Panc1 (cell line): ENCODE results near the gene BCAM. TPM values are rescaled to one million over a fixed set of nuclear protein-coding genes. Genes with fewer than 3 reads are reported as not detected.

Experiments used
- ATAC-seq: fragments of 200-7000 bp; cut with Tn5 transposase; 2 replicates; pipeline ENCODE4 v1.9.1; 2020; ENCODE audit warnings: mild to moderate bottlenecking, moderate library complexity
- BruUV-seq: library from RNA; stranded (reverse); fragments of 400-500 nt; replicated peaks from 2 replicates; lab custom pipeline; 2021; lab: Mats Ljungman, UMichigan
- CTCF ChIA-PET: fragments of 300-600 bp; sonication (Branson Sonifier 250); formaldehyde crosslinking; loops from one replicate; lab custom pipeline; 2022; ENCODE audit warnings: antibody characterized with exemption; lab: Charles Lee
- POLR2A ChIA-PET: fragments of 300-600 bp; sonication (Branson Sonifier 250); formaldehyde crosslinking; loops from one replicate; lab custom pipeline; 2022; ENCODE audit warnings: antibody characterized with exemption; lab: Charles Lee
- DNase-seq: peaks from one replicate; pipeline ENCODE4 v3.0.0-alpha.2; 2010; ENCODE audit warnings: low read depth, low spot score
- H3K27ac ChIP-seq: 2 replicates; pipeline ENCODE4 v1.5.1; 2011; ENCODE audit warnings: mild to moderate bottlenecking, low read length, inconsistent platforms
- H3K27me3 ChIP-seq: fragments of 200-500 bp; sonication (Bioruptor generic); 2 replicates; pipeline ENCODE4 v1.6.0; 2014; ENCODE audit warnings: low read length, inconsistent platforms; ENCODE audit not compliant: control insufficient read depth, insufficient read depth
- H3K36me3 ChIP-seq: fragments of 200-500 bp; sonication (Bioruptor generic); 2 replicates; pipeline ENCODE4 v1.5.1; 2014; ENCODE audit warnings: inconsistent platforms, mild to moderate bottlenecking, low read length, moderate library complexity; ENCODE audit not compliant: control insufficient read depth, insufficient read depth
- H3K4me1 ChIP-seq: 2 replicates; pipeline ENCODE4 v1.5.1; 2011; ENCODE audit warnings: inconsistent platforms, mild to moderate bottlenecking, low read length, moderate library complexity; ENCODE audit not compliant: control insufficient read depth, insufficient read depth
- H3K4me3 ChIP-seq, 2 experiments: 2 replicates each; pipeline ENCODE4 v1.5.1; 2011 to 2012; ENCODE audit warnings: low read depth in 2 of 2, low read length in 2 of 2, mild to moderate bottlenecking in 2 of 2, inconsistent platforms in 1 of 2, moderate library complexity in 1 of 2
- H3K9me3 ChIP-seq: fragments of 200-500 bp; sonication (Bioruptor generic); 2 replicates; pipeline ENCODE4 v1.5.1; 2014; ENCODE audit warnings: low read depth, mild to moderate bottlenecking, inconsistent platforms, low read length, moderate library complexity; ENCODE audit not compliant: control insufficient read depth, insufficient read depth
- POLR2AphosphoS5 ChIP-seq: IDR thresholded peaks from 2 replicates; pipeline ENCODE4 v1.6.1; 2012; ENCODE audit warnings: mild to moderate bottlenecking, low read depth, low read length, moderate library complexity
- SIN3A ChIP-seq: IDR thresholded peaks from 2 replicates; pipeline ENCODE4 v1.6.1; 2012; ENCODE audit warnings: low read depth, mild to moderate bottlenecking, low read length, moderate library complexity, borderline replicate concordance; ENCODE audit not compliant: insufficient read depth
- TCF7L2 ChIP-seq: IDR thresholded peaks from 2 replicates; pipeline ENCODE4 v1.6.1; 2011; ENCODE audit warnings: mild to moderate bottlenecking, low read depth, low read length, inconsistent platforms
- in situ Hi-C: cut with HindIII; loops from 2 replicates; pipeline ENCODE4 v1.10.0; 2016; ENCODE audit warnings: low sequenced_read_pairs, low pct_unique_long_range_greater_than_20kb
- intact Hi-C: fragments of 100-400 bp; cut with micrococcal nuclease; formaldehyde crosslinking; loops from one replicate; pipeline ENCODE4 v1.10.0; 2022; ENCODE audit not compliant: unreplicated experiment
- total RNA-seq: library from RNA; stranded (reverse); gene quantifications from one replicate; pipeline ENCODE4 v1.2.1, GENCODE V29; 2021; ENCODE audit not compliant: unreplicated experiment
- TF ChIP-seq, protein P1 (sequence below), 2 experiments: IDR thresholded peaks; 2 replicates each; pipeline ENCODE4 v1.6.1; 2011 to 2012; ENCODE audit warnings: low read depth in 2 of 2, control low read depth in 1 of 2, low read length in 1 of 2, mild to moderate bottlenecking in 1 of 2, moderate library complexity in 1 of 2; ENCODE audit not compliant: insufficient read depth in 1 of 2
- TF ChIP-seq, protein P2 (sequence below): fragments of 450-650 bp; IDR thresholded peaks from 2 replicates; pipeline ENCODE4 v1.5.1; 2017; ENCODE audit warnings: mild to moderate bottlenecking

Gene BCAM
- total RNA-seq, 1 experiment from 2014 or later, result 21.5 TPM

DNA sequence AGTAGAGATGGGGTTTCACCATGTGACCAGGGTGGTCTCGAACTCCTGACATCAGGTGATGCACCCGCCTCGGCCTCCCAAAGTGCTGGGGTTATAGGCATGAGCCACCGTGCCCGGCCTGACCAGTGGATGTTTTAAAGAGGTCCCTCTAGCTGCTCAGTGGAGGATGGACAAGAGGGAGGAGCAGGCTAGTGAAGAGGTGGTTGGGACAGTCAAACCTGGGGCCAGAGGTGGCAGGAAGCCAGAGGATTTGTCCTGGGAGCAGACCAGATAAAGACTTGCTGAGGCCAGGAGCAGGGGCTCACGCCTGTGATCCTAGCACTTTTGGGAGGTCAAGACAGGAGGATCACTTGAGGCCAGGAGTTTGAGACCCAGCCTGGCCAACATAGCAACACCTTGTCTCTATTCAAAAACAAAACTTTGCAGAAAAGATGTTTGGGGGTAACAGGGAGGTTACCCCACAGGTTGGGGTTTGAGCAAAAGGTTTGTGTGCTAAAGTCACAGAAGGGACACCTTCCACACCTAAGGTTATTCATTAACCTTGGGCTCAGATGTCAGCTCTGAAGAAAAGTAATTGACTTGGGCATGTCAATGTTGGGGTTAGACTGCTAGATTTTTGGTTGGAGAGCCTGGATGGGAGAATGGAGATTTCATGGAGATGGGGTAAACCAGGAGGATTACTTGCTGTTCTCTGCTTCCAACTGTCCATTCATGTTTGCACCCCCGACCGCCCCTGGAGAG lies 9.0 kb downstream of the BCAM start:
- TF ChIP-seq POLR2AphosphoS5 (no peak), TCF7L2 (no peak), SIN3A (no peak)
- TF ChIP-seq, protein P1, sequence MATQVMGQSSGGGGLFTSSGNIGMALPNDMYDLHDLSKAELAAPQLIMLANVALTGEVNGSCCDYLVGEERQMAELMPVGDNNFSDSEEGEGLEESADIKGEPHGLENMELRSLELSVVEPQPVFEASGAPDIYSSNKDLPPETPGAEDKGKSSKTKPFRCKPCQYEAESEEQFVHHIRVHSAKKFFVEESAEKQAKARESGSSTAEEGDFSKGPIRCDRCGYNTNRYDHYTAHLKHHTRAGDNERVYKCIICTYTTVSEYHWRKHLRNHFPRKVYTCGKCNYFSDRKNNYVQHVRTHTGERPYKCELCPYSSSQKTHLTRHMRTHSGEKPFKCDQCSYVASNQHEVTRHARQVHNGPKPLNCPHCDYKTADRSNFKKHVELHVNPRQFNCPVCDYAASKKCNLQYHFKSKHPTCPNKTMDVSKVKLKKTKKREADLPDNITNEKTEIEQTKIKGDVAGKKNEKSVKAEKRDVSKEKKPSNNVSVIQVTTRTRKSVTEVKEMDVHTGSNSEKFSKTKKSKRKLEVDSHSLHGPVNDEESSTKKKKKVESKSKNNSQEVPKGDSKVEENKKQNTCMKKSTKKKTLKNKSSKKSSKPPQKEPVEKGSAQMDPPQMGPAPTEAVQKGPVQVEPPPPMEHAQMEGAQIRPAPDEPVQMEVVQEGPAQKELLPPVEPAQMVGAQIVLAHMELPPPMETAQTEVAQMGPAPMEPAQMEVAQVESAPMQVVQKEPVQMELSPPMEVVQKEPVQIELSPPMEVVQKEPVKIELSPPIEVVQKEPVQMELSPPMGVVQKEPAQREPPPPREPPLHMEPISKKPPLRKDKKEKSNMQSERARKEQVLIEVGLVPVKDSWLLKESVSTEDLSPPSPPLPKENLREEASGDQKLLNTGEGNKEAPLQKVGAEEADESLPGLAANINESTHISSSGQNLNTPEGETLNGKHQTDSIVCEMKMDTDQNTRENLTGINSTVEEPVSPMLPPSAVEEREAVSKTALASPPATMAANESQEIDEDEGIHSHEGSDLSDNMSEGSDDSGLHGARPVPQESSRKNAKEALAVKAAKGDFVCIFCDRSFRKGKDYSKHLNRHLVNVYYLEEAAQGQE (IDR thresholded peaks at IDR 0.05; ENCODE audit: insufficient read depth in 1 of 2, low read depth in 2 of 2, low read length in 1 of 2), result no peak
- TF ChIP-seq, protein P2, sequence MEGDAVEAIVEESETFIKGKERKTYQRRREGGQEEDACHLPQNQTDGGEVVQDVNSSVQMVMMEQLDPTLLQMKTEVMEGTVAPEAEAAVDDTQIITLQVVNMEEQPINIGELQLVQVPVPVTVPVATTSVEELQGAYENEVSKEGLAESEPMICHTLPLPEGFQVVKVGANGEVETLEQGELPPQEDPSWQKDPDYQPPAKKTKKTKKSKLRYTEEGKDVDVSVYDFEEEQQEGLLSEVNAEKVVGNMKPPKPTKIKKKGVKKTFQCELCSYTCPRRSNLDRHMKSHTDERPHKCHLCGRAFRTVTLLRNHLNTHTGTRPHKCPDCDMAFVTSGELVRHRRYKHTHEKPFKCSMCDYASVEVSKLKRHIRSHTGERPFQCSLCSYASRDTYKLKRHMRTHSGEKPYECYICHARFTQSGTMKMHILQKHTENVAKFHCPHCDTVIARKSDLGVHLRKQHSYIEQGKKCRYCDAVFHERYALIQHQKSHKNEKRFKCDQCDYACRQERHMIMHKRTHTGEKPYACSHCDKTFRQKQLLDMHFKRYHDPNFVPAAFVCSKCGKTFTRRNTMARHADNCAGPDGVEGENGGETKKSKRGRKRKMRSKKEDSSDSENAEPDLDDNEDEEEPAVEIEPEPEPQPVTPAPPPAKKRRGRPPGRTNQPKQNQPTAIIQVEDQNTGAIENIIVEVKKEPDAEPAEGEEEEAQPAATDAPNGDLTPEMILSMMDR, result no peak

DNA sequence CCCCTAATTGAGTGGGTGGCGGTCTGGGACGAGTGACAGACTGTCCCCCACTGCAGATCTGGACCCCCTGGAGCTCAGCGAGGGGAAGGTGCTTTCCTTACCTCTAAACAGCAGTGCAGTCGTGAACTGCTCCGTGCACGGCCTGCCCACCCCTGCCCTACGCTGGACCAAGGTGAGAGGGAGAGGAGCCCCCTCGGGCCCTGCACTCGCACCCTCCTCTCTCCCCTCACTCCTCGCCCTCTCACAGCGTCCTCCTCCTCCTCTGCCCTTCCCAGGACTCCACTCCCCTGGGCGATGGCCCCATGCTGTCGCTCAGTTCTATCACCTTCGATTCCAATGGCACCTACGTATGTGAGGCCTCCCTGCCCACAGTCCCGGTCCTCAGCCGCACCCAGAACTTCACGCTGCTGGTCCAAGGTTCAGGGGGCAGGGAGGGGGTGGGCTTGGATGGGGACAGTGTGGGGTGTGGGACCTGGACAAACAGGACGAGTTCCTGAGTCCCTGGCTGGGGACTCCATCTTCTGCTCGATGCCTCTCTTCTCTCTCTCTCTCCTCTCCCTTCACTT lies 9.6 kb downstream of the BCAM start:
- ChIA-PET CTCF (no interaction called here), POLR2A (no interaction called here)
- ATAC-seq (no peak), DNase-seq (no peak)
- BruUV-seq, result no TSS peak
- Histone ChIP-seq H3K4me3 (no peak overlapping the region), H3K4me1 (no peaks in the 10 kb centered on the region), H3K36me3 (no peaks in the 10 kb centered on the region), H3K9me3 (no peaks in the 10 kb centered on the region), H3K27ac (no peak overlapping the region), H3K27me3 (no peaks in the 10 kb centered on the region)
- in situ Hi-C loops (no loop called here), intact Hi-C loops (no loop called here)
- no peak for TF ChIP-seq TCF7L2
- TF ChIP-seq POLR2AphosphoS5, result no peak
- TF ChIP-seq, protein P1 (IDR thresholded peaks at IDR 0.05; ENCODE audit: insufficient read depth in 1 of 2, low read depth in 2 of 2, low read length in 1 of 2), result no peak
- TF ChIP-seq, protein P2, result no peak
- TF ChIP-seq SIN3A, result no peak

More for the DNA sequence above, 9.0 kb downstream of the BCAM start:
- BruUV-seq, result no TSS peak
- no peaks in the 10 kb centered on the region for H3K9me3 ChIP-seq
- H3K27ac ChIP-seq, result no peak overlapping the region
- ATAC-seq (no peak), DNase-seq (no peak)
- no peaks in the 10 kb centered on the region for H3K4me1 ChIP-seq
- CTCF ChIA-PET, result no interaction called here
- POLR2A ChIA-PET, result interaction anchor here (0.7 kb wide), 1 partner anchor 287 kb away, joined by 4 read pairs; no protein-coding TSS in a partner anchor
- intact Hi-C loops, result no loop called here
- in situ Hi-C loops, result no loop called here
- H3K36me3 ChIP-seq, result no peaks in the 10 kb centered on the region
- no peak overlapping the region for H3K4me3 ChIP-seq
- no peaks in the 10 kb centered on the region for H3K27me3 ChIP-seq
